ENCODE data around the gene GOSR1.
"Not testable (repeated sequence)": the region's sequence is repeated elsewhere in the genome, so short reads cannot be mapped to it uniquely, and the experiment has no call there.

GOSR1 gene

GRCh38 chr17:30564422-30565072 lies 87.3 kb downstream of the GOSR1 start:
- not testable (repeated sequence) for DNase-seq

GRCh38 chr17:30565073-30565935 lies 88.1 kb downstream of the GOSR1 start:
- DNase-seq = no peak

DNA sequence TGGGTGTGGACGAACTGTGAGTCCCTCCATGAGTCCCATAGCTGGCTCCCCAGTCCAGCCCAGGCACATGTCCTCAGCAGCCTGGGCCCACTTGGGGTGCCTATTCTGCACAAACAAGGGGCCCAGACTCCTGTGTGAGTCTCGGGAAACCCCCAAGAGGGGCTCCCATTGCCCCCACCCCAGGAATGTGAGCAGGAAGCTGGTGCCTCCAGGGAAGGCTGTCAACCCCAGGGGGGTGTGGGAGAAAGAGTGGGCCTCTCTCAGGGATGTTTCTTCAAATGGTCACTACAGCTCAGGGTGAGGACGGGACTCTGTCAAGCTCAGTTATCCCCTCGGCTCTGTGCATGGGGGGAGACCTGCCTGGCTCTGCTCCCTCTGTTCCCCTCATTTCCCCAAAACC lies 88.9 kb downstream of the GOSR1 start:
- DNase-seq = not testable (repeated sequence)

DNA sequence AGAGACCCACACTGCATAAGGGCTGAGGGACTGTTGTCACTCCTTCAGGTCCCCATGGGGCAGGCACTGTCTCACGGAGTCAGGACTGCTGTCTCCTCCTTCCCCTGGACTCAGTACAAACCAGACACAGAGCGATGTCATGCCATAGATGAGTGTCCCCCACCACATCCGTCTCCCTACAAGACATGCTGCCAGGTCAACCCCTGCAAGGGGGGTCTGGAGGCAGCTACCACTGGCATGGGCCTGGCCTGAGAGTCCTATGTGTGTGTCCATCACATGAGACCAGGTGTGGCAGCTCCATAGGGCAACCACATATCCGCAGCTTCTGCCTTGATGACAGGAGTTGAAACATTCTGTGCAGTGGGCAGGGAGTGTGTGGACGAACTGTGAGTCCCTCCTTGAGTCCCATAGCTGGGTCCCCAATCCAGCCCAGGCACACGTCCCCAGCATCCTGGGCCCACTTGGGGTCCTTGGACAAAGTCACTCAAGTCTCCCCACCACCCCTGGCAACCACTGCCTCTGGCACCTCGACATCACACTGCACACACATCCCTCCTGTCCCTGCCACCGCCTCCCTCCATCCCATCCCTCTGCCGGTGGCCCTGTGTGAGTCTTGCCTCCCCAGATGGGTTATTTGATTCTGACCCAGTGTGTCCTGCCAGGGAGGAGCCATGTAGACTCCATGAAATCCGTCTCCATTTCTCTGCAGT lies 89.5 kb downstream of the GOSR1 start:
- not testable (repeated sequence) for DNase-seq

GRCh38 chr17:30567231-30568116 lies 90.3 kb downstream of the GOSR1 start:
- DNase-seq = no peak

- no peak for DNase-seq
Observed at GRCh38 chr17:30568117-30568430, 90.9 kb downstream of the GOSR1 start.

DNA sequence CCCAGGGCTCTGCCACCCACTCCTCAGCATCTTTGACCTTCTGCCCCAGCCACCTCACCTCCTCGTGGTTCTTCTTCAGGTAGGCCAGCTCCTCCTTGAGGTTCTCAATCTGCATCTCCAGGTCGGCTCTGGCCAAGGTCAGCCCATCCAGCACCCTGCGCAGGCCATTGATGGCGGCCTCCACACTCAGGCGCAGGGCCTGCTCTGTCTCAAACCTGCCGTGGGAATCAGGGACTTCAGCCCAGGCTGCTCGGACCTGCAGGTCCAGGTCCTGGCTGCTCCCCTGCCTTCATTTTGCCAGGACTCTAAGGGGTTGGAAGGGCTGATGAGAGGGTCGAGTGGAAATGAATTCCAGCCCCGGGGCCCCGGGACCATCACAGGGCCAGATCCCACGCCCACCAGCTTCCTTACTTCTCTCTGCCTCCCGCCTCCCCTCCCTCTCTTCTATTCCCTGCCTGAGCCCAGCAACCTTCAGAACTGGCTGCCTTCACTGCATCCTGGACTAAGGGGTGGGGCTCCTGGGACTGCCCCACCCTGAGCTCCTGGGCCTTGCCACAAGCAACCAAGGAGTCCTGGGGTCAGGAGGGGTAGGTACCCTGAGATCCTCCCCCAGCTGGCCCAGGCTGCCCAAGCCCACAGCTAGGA lies 92.4 kb downstream of the GOSR1 start:
- DNase-seq = not testable (repeated sequence)

- no peak for DNase-seq
Observed at GRCh38 chr17:30570191-30570590, 93.0 kb downstream of the GOSR1 start.

DNA sequence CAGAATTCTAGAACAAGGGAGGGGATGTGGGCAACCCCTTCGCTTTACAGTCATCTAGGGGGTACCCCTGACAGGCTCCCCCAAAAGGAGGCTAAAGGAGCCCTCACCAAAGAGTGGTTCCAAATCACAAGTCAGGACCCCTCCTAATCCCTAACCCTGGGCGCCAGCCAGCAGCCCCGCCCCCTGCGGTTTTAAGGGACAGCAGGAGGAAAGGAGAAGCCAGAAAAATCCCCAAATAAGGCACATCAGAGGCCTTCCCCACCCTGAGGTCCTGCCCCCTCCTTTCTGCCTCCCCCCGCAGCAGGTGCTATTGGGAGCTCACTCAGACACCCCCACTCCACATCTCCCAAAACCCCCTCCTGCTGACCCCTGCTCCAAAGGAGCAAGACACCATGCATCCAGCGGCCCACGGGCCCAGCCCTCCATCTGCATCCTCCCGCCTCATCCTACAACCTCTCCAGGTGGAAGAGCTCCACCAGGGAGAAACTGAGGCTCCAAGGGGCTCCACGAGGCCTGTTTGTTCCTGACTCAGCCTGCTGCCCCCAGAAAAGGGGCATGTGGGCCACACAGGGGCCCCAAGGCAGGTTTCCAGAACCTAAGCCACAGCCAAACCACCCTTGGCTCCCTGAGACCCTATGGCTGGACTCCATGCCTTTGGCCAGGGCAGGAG lies 93.5 kb downstream of the GOSR1 start:
- no peak for DNase-seq

- DNase-seq = not testable (repeated sequence)
Observed at GRCh38 chr17:30571404-30571803, 94.2 kb downstream of the GOSR1 start.

- no peak for DNase-seq
Observed at GRCh38 chr17:30571921-30572320, 94.7 kb downstream of the GOSR1 start.

GRCh38 chr17:30572651-30573554 lies 95.7 kb downstream of the GOSR1 start:
- DNase-seq = not testable (repeated sequence)

- DNase-seq = no peak
Observed at GRCh38 chr17:30573603-30574175, 96.5 kb downstream of the GOSR1 start.

DNA sequence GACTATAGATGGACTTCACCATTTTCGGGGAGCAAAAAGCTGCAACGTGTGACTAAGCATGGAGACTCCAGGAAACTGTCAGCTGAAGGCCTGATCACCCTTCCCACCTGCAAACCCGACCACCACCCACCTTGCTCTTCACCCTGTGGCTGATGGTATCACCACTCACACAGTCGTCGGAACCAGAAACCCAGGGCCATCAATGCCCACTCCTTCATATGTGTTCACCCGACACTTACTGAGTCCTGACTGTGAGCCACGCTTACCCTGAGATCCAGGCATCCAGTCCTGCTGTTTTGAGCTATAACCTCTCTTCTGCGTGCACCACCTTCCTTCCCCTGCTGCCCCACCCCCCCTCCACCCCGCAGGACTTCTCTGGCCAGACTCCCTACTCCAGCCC lies 97.1 kb downstream of the GOSR1 start:
- not testable (repeated sequence) for DNase-seq

GRCh38 chr17:30574806-30575205 lies 97.6 kb downstream of the GOSR1 start:
- not testable (repeated sequence) for DNase-seq

GRCh38 chr17:30575648-30576325 lies 98.6 kb downstream of the GOSR1 start:
- DNase-seq = not testable (repeated sequence)

GRCh38 chr17:30576326-30576861 lies 99.2 kb downstream of the GOSR1 start:
- no peak for DNase-seq
